ENCODE data around the gene TYRP1. TPM values are rescaled to one million over a fixed set of nuclear protein-coding genes. Genes with fewer than 3 reads are reported as not detected.

Gene TYRP1
- total RNA-seq, 4 donors from 2014 or later, result not detected

DNA sequence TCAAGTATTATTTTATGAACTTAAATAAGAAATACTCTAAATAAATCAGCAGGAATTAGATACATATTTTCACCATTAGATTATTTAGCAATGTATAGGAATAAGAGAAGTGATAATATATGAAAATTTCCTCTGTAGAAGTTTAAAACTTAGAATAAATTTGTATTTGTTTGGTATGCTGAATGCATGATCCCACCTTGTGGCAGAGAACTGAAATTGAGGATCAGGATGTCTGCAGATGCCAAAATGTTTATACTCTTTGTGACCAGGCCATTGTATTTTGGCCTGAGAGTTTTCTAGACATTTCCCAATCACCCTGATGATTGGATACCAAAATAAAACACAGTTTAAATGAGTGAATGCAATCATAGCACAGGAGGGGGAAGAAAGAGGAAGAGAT is 6.3 kb downstream of the TYRP1 start:
- TF ChIP-seq, protein P1, sequence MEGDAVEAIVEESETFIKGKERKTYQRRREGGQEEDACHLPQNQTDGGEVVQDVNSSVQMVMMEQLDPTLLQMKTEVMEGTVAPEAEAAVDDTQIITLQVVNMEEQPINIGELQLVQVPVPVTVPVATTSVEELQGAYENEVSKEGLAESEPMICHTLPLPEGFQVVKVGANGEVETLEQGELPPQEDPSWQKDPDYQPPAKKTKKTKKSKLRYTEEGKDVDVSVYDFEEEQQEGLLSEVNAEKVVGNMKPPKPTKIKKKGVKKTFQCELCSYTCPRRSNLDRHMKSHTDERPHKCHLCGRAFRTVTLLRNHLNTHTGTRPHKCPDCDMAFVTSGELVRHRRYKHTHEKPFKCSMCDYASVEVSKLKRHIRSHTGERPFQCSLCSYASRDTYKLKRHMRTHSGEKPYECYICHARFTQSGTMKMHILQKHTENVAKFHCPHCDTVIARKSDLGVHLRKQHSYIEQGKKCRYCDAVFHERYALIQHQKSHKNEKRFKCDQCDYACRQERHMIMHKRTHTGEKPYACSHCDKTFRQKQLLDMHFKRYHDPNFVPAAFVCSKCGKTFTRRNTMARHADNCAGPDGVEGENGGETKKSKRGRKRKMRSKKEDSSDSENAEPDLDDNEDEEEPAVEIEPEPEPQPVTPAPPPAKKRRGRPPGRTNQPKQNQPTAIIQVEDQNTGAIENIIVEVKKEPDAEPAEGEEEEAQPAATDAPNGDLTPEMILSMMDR (IDR thresholded peaks at IDR 0.05), result no peak
- no peak for TF ChIP-seq POLR2A (IDR thresholded peaks at IDR 0.05)
- no peak overlapping the region for H3K4me3 ChIP-seq
- H3K4me1 ChIP-seq, result peaks cover 0 to 10% (median 0%) of the 10 kb centered on the region in 3 donors
- H3K27me3 ChIP-seq, result no peaks in the 10 kb centered on the region
- no peaks in the 10 kb centered on the region for H3K9me3 ChIP-seq
- no peaks in the 10 kb centered on the region for H3K36me3 ChIP-seq
- H3K27ac ChIP-seq, result no peak overlapping the region
- DNase-seq, result no peak
- intact Hi-C loops (cut with DNase I), result no loop called here

DNA sequence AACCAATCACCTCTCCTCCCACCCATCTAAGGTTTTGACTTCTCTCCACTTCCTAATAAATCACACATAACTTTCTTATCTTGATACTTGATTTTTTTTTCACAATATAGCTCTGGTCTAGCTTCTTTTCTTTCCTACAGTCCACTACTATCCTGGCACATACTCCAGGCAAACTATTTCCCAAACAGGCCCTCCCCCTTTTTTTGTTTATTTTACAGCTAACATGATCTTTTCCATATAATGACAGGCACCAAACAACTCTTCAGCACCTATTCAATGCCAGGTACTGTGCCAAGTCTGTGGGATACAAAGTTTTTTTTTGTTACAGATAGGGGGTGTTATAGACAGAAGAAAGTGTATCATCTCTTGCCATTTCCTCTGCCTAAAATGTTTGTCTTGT is 7.9 kb downstream of the TYRP1 start:
- no peaks in the 10 kb centered on the region for H3K36me3 ChIP-seq
- H3K4me3 ChIP-seq, result no peak overlapping the region
- no peak for TF ChIP-seq POLR2A (IDR thresholded peaks at IDR 0.05)
- TF ChIP-seq, protein P1 (IDR thresholded peaks at IDR 0.05), result no peak
- DNase-seq, result no peak
- peaks cover 0 to 10% (median 0%) of the 10 kb centered on the region in 3 donors for H3K4me1 ChIP-seq
- no peaks in the 10 kb centered on the region for H3K27me3 ChIP-seq
- no peaks in the 10 kb centered on the region for H3K9me3 ChIP-seq
- H3K27ac ChIP-seq, result no peak overlapping the region
- intact Hi-C loops (cut with DNase I), result no loop called here

DNA sequence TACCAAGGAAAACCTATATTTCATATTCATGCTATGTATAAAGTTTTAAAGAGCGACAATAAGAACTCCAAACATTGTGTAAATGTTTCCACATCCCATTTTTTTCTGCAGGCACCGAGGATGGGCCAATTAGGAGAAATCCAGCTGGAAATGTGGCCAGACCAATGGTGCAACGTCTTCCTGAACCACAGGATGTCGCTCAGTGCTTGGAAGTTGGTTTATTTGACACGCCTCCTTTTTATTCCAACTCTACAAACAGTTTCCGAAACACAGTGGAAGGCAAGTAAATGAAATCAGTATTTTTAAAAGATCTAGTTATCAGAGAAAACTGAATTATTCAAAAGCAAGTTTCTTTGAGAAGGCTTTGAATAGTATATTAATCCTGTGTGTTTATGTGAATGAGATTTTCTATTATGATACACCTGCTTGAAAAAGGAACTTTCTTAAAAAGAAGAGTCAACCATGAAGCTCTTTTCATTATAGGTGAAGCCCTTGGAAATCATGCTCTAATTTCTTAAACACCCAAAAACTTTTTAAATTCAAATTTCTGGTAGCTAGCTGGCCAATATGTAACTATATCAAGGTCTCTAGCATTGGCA is 9.1 kb downstream of the TYRP1 start:
- H3K9me3 ChIP-seq, result no peaks in the 10 kb centered on the region
- peaks cover 0 to 10% (median 0%) of the 10 kb centered on the region in 3 donors for H3K4me1 ChIP-seq
- intact Hi-C loops (cut with DNase I), result no loop called here
- no peak overlapping the region for H3K4me3 ChIP-seq
- no peak for DNase-seq
- TF ChIP-seq POLR2A (IDR thresholded peaks at IDR 0.05), result no peak
- TF ChIP-seq, protein P1 (IDR thresholded peaks at IDR 0.05), result peak in 5 of 6 experiments; percentile 24 to 60 (median 30)
- WGBS, 2 donors, result 19 to 33% methylated on average over 6 of the region's 6 CpGs
- H3K27ac ChIP-seq, result no peak overlapping the region
- H3K27me3 ChIP-seq, result no peaks in the 10 kb centered on the region
- H3K36me3 ChIP-seq, result no peaks in the 10 kb centered on the region

DNA sequence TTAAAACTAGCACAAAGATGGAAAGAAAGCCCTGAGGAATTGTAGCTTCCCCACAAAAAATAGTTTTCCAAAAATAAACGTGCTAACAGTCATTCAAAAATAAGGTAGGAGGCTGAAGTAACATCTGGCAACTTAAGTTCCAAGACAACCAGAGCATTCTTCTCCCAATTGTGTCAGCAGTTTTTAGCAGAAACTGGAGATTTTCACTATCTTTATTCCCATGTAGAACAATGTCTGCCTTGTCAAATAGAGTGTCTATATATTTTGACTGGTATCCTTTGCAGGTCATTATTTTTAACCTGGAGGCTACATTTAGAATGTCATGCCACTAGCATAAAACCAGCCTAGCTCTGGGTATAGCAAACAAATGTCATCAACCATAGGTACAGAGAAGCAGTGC is 10.8 kb downstream of the TYRP1 start:
- H3K9me3 ChIP-seq, result no peaks in the 10 kb centered on the region
- no peaks in the 10 kb centered on the region for H3K36me3 ChIP-seq
- no peak overlapping the region for H3K27ac ChIP-seq
- no peaks in the 10 kb centered on the region for H3K4me1 ChIP-seq
- TF ChIP-seq, protein P1 (IDR thresholded peaks at IDR 0.05), result no peak
- no peak for TF ChIP-seq POLR2A (IDR thresholded peaks at IDR 0.05)
- 25 to 28% methylated on average over 1 of the region's 1 CpG for WGBS, 2 donors
- DNase-seq, result no peak
- no peak overlapping the region for H3K4me3 ChIP-seq
- intact Hi-C loops (cut with DNase I), result no loop called here
- no peaks in the 10 kb centered on the region for H3K27me3 ChIP-seq

DNA sequence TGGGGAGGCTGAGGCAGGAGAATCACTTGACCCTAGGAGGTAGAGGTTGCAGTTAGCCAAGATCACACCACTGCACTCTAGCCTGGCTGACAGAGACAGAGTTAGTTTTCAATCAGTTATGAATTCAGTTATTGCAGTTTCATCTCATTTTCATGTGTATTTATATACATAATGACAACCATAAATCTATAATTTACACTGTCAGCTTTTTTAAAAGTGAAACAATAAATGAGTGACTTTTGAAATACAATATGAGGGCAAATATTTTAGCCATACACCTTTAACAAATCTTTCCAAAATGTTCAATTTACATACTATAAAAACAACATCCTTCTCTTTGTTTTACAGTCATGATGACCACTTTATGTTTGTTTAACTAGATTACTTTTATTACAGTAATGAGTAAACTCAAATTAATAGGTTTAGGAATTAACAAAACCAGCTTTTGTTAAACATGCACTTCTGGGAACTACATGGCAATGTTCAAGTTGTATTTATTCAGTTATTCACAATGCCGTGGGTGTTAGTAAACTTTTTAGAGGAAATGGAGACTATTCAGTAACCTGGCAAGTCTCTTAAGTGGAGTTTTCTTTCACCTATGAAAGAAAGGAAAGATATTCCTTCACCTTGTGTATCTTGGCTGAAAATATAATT is 12.7 kb downstream of the TYRP1 start:
- no peaks in the 10 kb centered on the region for H3K4me1 ChIP-seq
- WGBS, 2 donors, result 20 to 33% methylated on average over 1 of the region's 1 CpG
- no peak for DNase-seq
- no peaks in the 10 kb centered on the region for H3K9me3 ChIP-seq
- no peaks in the 10 kb centered on the region for H3K36me3 ChIP-seq
- no peaks in the 10 kb centered on the region for H3K27me3 ChIP-seq
- TF ChIP-seq, protein P1 (IDR thresholded peaks at IDR 0.05), result no peak
- TF ChIP-seq POLR2A (IDR thresholded peaks at IDR 0.05), result no peak
- no peak overlapping the region for H3K4me3 ChIP-seq
- intact Hi-C loops (cut with DNase I), result no loop called here
- H3K27ac ChIP-seq, result no peak overlapping the region

Measured in esophagus squamous epithelium (tissue), 5 donors.